H9 (cell line): ENCODE data around the gene HLF. TPM values are rescaled to one million over a fixed set of nuclear protein-coding genes. Genes with fewer than 3 reads are reported as not detected.

Source experiments
- DNase-seq: peaks from one replicate; pipeline ENCODE4 v3.0.0-alpha.2; 2017
- H2AFZ ChIP-seq: one replicate; pipeline ENCODE4 v1.6.1; 2013; ENCODE audit warnings: mild to moderate bottlenecking, low read length, control low read depth, moderate library complexity
- H2AK5ac ChIP-seq: 2 replicates; pipeline ENCODE4 v1.6.1; 2013; ENCODE audit warnings: low read length, control low read depth, mixed read lengths; ENCODE audit not compliant: insufficient read length
- H2BK120ac ChIP-seq: one replicate; pipeline ENCODE4 v1.6.1; 2013; ENCODE audit warnings: low read depth, mild to moderate bottlenecking, low read length, control low read depth, inconsistent platforms; ENCODE audit not compliant: poor library complexity, severe bottlenecking
- H2BK12ac ChIP-seq: 2 replicates; pipeline ENCODE4 v1.6.1; 2013; ENCODE audit warnings: low read length, control low read depth, mixed read lengths, low read depth; ENCODE audit not compliant: insufficient read length
- H2BK15ac ChIP-seq: 2 replicates; pipeline ENCODE4 v1.6.1; 2013; ENCODE audit warnings: low read depth, low read length, control low read depth
- H2BK20ac ChIP-seq: one replicate; pipeline ENCODE4 v1.6.1; 2013; ENCODE audit warnings: low read depth, mild to moderate bottlenecking, low read length, control low read depth, inconsistent platforms; ENCODE audit not compliant: poor library complexity, severe bottlenecking
- H2BK5ac ChIP-seq: 2 replicates; pipeline ENCODE4 v1.6.1; 2013; ENCODE audit warnings: low read length, control low read depth, mixed read lengths; ENCODE audit not compliant: insufficient read length
- H3K14ac ChIP-seq: 2 replicates; pipeline ENCODE4 v1.6.1; 2013; ENCODE audit warnings: low read length, control low read depth; ENCODE audit not compliant: insufficient read depth
- H3K18ac ChIP-seq: 2 replicates; pipeline ENCODE4 v1.6.1; 2013; ENCODE audit warnings: low read depth, mild to moderate bottlenecking, mixed read lengths, low read length, control low read depth; ENCODE audit not compliant: insufficient read length
- H3K23ac ChIP-seq: 2 replicates; pipeline ENCODE4 v1.6.1; 2013; ENCODE audit warnings: low read length, control low read depth, mixed read lengths, low read depth; ENCODE audit not compliant: insufficient read length
- H3K23me2 ChIP-seq: 2 replicates; pipeline ENCODE4 v1.6.1; 2013; ENCODE audit warnings: low read depth, mild to moderate bottlenecking, mixed read lengths, low read length, control low read depth; ENCODE audit not compliant: insufficient read length, poor library complexity, severe bottlenecking
- H3K27ac ChIP-seq: 2 replicates; pipeline ENCODE4 v1.5.1; 2013; ENCODE audit warnings: low read length, control low read depth, mixed read lengths, low read depth; ENCODE audit not compliant: insufficient read length
- H3K27me3 ChIP-seq: 2 replicates; pipeline ENCODE4 v1.6.1; 2013; ENCODE audit warnings: low read length, control low read depth, inconsistent platforms; ENCODE audit not compliant: insufficient read depth
- H3K4ac ChIP-seq: 2 replicates; pipeline ENCODE4 v1.6.1; 2013; ENCODE audit warnings: low read depth, mild to moderate bottlenecking, control low read depth, inconsistent platforms, low read length, moderate library complexity
- H3K4me1 ChIP-seq: 2 replicates; pipeline ENCODE4 v1.6.1; 2013; ENCODE audit warnings: low read length, control low read depth, inconsistent platforms; ENCODE audit not compliant: insufficient read depth
- H3K4me2 ChIP-seq: 2 replicates; pipeline ENCODE4 v1.6.1; 2013; ENCODE audit warnings: low read length, control low read depth, mixed read lengths; ENCODE audit not compliant: insufficient read length, insufficient read depth
- H3K56ac ChIP-seq: 2 replicates; pipeline ENCODE4 v1.6.1; 2013; ENCODE audit warnings: low read depth, mild to moderate bottlenecking, mixed read lengths, low read length, control low read depth; ENCODE audit not compliant: insufficient read length
- H3K79me1 ChIP-seq: 2 replicates; pipeline ENCODE4 v1.6.1; 2013; ENCODE audit warnings: low read depth, mild to moderate bottlenecking, moderate library complexity, low read length, control low read depth, inconsistent platforms; ENCODE audit not compliant: insufficient read depth, poor library complexity, severe bottlenecking
- H3K79me2 ChIP-seq: 2 replicates; pipeline ENCODE4 v1.6.1; 2013; ENCODE audit warnings: low read length, control low read depth, inconsistent platforms; ENCODE audit not compliant: insufficient read depth
- H3K9ac ChIP-seq: 2 replicates; pipeline ENCODE4 v1.6.1; 2013; ENCODE audit warnings: low read length, control low read depth, mixed read lengths; ENCODE audit not compliant: insufficient read length; ENCODE audit errors: extremely low read depth
- H3K9me3 ChIP-seq: one replicate; pipeline ENCODE4 v1.6.1; 2013; ENCODE audit warnings: low read depth, low read length, inconsistent platforms; ENCODE audit not compliant: control insufficient read depth
- H3T11ph ChIP-seq: one replicate; pipeline ENCODE4 v1.6.1; 2013; ENCODE audit warnings: mild to moderate bottlenecking, low read length, control low read depth, inconsistent platforms
- H4K20me1 ChIP-seq: one replicate; pipeline ENCODE4 v1.6.1; 2013; ENCODE audit not compliant: control insufficient read depth, insufficient read length, insufficient read depth
- H4K5ac ChIP-seq: 2 replicates; pipeline ENCODE4 v1.6.1; 2013; ENCODE audit warnings: low read depth, mild to moderate bottlenecking, mixed read lengths, low read length, control low read depth; ENCODE audit not compliant: insufficient read length
- H4K8ac ChIP-seq: replicated peaks from 2 replicates; pipeline ENCODE4 v1.6.1; 2013; ENCODE audit warnings: low read length, control low read depth, mixed read lengths, low read depth; ENCODE audit not compliant: insufficient read length
- H4K91ac ChIP-seq: 2 replicates; pipeline ENCODE4 v1.6.1; 2013; ENCODE audit warnings: low read depth, mild to moderate bottlenecking, moderate library complexity, mixed read lengths, low read length, control low read depth; ENCODE audit not compliant: insufficient read length
- H3K27ac Mint-ChIP-seq, 3 experiments: 2 replicates in 2 of 3; 3 replicates in 1 of 3; pipeline ENCODE4 v1.8.0; 2020 to 2021; ENCODE audit warnings: mixed read lengths in 3 of 3, mild to moderate bottlenecking in 1 of 3, moderate library complexity in 1 of 3
- H3K27me3 Mint-ChIP-seq: 2 replicates; pipeline ENCODE4 v1.8.0; 2021; ENCODE audit warnings: low read depth, mild to moderate bottlenecking, moderate library complexity, mixed read lengths
- H3K36me3 Mint-ChIP-seq, 3 experiments: 2 replicates in 2 of 3; 3 replicates in 1 of 3; pipeline ENCODE4 v1.8.0; 2020 to 2021; ENCODE audit warnings: low read depth in 3 of 3, mixed read lengths in 3 of 3; ENCODE audit not compliant: insufficient read depth in 1 of 3
- H3K4me1 Mint-ChIP-seq, 2 experiments: 2 replicates each; pipeline ENCODE4 v1.8.0; 2020; ENCODE audit warnings: mixed read lengths in 2 of 2
- H3K4me3 Mint-ChIP-seq, 2 experiments: 2 replicates in 1 of 2; 3 replicates in 1 of 2; pipeline ENCODE4 v1.8.0; 2020 to 2021; ENCODE audit warnings: mild to moderate bottlenecking in 2 of 2, mixed read lengths in 2 of 2, moderate library complexity in 1 of 2
- H3K9me3 Mint-ChIP-seq, 2 experiments: 2 replicates in 1 of 2; 3 replicates in 1 of 2; pipeline ENCODE4 v1.8.0; 2020; ENCODE audit warnings: mild to moderate bottlenecking in 2 of 2, mixed read lengths in 2 of 2, moderate library complexity in 1 of 2
- CTCF ChIP-seq: fragments of 200-600 bp; sonication (generic); conservative IDR thresholded peaks from 3 replicates; pipeline ENCODE4 v1.8.0; 2021; ENCODE audit warnings: antibody characterized with exemption, mild to moderate bottlenecking
- total RNA-seq: library from RNA; stranded (reverse); gene quantifications from 2 replicates; pipeline ENCODE4 v1.2.1, GENCODE V29; 2021

The HLF gene
- total RNA-seq, 1 experiment from 2014 or later: 0.17 TPM

- no peak overlapping the region for H4K91ac ChIP-seq
- no peak overlapping the region for H3T11ph ChIP-seq
- H3K27me3 ChIP-seq: no peaks in the 10 kb centered on the region
- H3K79me1 ChIP-seq: no peaks in the 10 kb centered on the region
- no peak overlapping the region for H3K27ac ChIP-seq
- no peak overlapping the region for H2BK12ac ChIP-seq
- H3K9ac ChIP-seq: no peak overlapping the region
- Mint-ChIP-seq H3K9me3 (no peaks in the 10 kb centered on the region), H3K27ac (no peak overlapping the region), H3K4me3 (no peak overlapping the region), H3K27me3 (no peaks in the 10 kb centered on the region), H3K4me1 (no peaks in the 10 kb centered on the region), H3K36me3 (no peaks in the 10 kb centered on the region)
- H4K5ac ChIP-seq: no peak overlapping the region
- H3K14ac ChIP-seq: no peak overlapping the region
- no peaks in the 10 kb centered on the region for H4K20me1 ChIP-seq
- no peak for DNase-seq
- no peaks in the 10 kb centered on the region for H3K9me3 ChIP-seq
- H2BK5ac ChIP-seq: no peak overlapping the region
- H3K79me2 ChIP-seq: no peaks in the 10 kb centered on the region
- no peak overlapping the region for H3K23ac ChIP-seq
- H2AFZ ChIP-seq: no peak overlapping the region
- no peaks in the 10 kb centered on the region for H3K4me1 ChIP-seq
- H3K56ac ChIP-seq: no peak overlapping the region
- no peak overlapping the region for H2AK5ac ChIP-seq
- no peak overlapping the region for H3K4ac ChIP-seq
- no peak overlapping the region for H2BK120ac ChIP-seq
- H2BK15ac ChIP-seq: no peak overlapping the region
- H3K18ac ChIP-seq: no peak overlapping the region
- no peak for TF ChIP-seq CTCF
- no peak overlapping the region for H2BK20ac ChIP-seq
- no peak overlapping the region for H4K8ac ChIP-seq
- H3K23me2 ChIP-seq: no peaks in the 10 kb centered on the region
- H3K4me2 ChIP-seq: no peak overlapping the region
Observed at GRCh38 chr17:55280212-55280611, 15.5 kb downstream of the HLF start.
